Neuron (in vitro differentiated cells): ENCODE data around the gene LHX2.

Experiments
- H2AFZ ChIP-seq: one replicate; pipeline ENCODE4 v1.6.1; 2013; ENCODE audit warnings: low read depth, mild to moderate bottlenecking, inconsistent platforms, low read length, moderate library complexity
- H3K27me3 ChIP-seq: one replicate; pipeline ENCODE4 v1.6.1; 2013; ENCODE audit warnings: low read length; ENCODE audit not compliant: insufficient read depth
- H3K36me3 ChIP-seq: one replicate; pipeline ENCODE4 v1.6.1; 2013; ENCODE audit warnings: low read length; ENCODE audit not compliant: insufficient read depth
- H3K4me1 ChIP-seq: one replicate; pipeline ENCODE4 v1.6.1; 2013; ENCODE audit warnings: low read length; ENCODE audit not compliant: insufficient read depth
- H3K4me3 ChIP-seq: 2 replicates; pipeline ENCODE4 v1.5.1; 2013; ENCODE audit warnings: mild to moderate bottlenecking, low read length, moderate library complexity
- H3K9me3 ChIP-seq: one replicate; pipeline ENCODE4 v1.6.1; 2013; ENCODE audit warnings: low read length

The LHX2 gene

DNA sequence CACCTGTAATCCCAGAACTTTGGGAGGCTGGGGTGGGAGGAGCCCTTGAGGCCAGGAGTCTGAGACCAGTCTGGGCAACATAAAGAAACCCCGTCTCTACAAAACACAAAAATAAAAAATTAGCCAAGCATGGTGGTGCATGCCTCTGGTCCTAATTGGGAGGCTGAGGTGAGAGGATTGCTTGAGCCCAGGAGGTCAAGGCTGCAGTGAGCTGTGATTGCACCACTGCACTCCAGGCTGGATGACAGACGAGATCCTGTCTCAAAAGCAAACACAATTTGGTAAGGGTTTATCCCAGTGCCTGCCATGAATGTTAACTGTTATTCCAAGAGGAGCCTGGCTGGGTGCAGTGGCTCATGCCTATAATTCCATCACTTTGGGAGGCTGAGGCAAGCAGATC lies 71.1 kb downstream of the LHX2 start:
- peaks cover 1% of the 10 kb centered on the region for H3K9me3 ChIP-seq
- no peaks in the 10 kb centered on the region for H3K4me1 ChIP-seq
- no peaks in the 10 kb centered on the region for H3K36me3 ChIP-seq
- no peak overlapping the region for H2AFZ ChIP-seq
- peaks cover 4% of the 10 kb centered on the region for H3K27me3 ChIP-seq
- H3K4me3 ChIP-seq = no peak overlapping the region
